ENCODE results near the gene SLC25A26. TPM values are rescaled to one million over a fixed set of nuclear protein-coding genes. Genes with fewer than 3 reads are reported as not detected.

Gene SLC25A26
- total RNA-seq, 1 donor from 2014 or later = 23.2 TPM

DNA sequence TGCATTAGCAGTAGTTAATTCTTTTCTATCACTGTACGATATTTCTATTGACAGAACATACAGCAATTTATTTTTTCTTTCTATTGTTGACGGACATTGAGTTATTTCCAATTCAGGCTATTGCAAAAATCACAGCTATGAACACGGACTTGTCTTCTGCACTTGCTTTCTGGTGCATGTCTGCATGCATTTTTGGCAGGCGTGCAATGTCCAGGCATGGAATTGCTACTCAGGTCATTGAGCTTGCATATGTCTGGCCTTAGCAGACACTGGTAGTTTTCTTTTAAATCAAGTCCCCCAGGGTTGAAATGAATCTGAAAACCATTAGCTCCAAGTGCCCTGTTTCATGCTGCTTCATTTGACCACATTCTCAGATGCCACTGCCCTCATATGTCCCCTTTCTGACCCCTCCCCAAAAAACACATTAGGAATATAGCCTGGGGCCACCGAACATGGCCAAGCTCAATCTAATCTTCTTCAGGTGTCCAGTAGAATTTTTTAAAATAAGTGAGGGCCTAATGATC lies 207.2 kb downstream of the SLC25A26 start:
- Mint-ChIP-seq H3K27ac (no peak overlapping the region), H3K4me1 (no peaks in the 10 kb centered on the region), H3K36me3 (ENCODE audit: low read depth) (peaks cover 3% of the 10 kb centered on the region), H3K27me3 (no peaks in the 10 kb centered on the region), H3K4me3 (no peak overlapping the region), H3K9me3 (no peaks in the 10 kb centered on the region)
- ChIA-PET POLR2A (interaction anchor here (0.7 kb wide), 1 partner anchor 67 kb away, joined by 4 read pairs; no protein-coding TSS in a partner anchor), CTCF (no interaction called here)
- DNase-seq (no peak), ATAC-seq (ENCODE audit: low read depth) (no peak)
- intact Hi-C loops (cut with micrococcal nuclease) = no loop called here
- TF ChIP-seq, protein P1, sequence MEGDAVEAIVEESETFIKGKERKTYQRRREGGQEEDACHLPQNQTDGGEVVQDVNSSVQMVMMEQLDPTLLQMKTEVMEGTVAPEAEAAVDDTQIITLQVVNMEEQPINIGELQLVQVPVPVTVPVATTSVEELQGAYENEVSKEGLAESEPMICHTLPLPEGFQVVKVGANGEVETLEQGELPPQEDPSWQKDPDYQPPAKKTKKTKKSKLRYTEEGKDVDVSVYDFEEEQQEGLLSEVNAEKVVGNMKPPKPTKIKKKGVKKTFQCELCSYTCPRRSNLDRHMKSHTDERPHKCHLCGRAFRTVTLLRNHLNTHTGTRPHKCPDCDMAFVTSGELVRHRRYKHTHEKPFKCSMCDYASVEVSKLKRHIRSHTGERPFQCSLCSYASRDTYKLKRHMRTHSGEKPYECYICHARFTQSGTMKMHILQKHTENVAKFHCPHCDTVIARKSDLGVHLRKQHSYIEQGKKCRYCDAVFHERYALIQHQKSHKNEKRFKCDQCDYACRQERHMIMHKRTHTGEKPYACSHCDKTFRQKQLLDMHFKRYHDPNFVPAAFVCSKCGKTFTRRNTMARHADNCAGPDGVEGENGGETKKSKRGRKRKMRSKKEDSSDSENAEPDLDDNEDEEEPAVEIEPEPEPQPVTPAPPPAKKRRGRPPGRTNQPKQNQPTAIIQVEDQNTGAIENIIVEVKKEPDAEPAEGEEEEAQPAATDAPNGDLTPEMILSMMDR (IDR thresholded peaks at IDR 0.05) = no peak

Other genes with a start within 250 kb of the SLC25A26 start
- not detected in 2 replicates for gene MAGI1, start 182.1 kb upstream of the SLC25A26 start, total RNA-seq

All from activated B cell treated with CpG ODN at 0.5 μM for 24 hours (primary cell).